Naive thymus-derived CD4-positive, alpha-beta T cell (primary cell): ENCODE results near the gene GSK3B. TPM values are rescaled to one million over a fixed set of nuclear protein-coding genes. Genes with fewer than 3 reads are reported as not detected.

ENCODE experiments used
- ATAC-seq: fragments of 150-1000 bp; cut with Tn5 transposase; 2 replicates; pipeline ENCODE4 v1.10.0; 2021; ENCODE audit warnings: mild to moderate bottlenecking, moderate library complexity
- CTCF ChIA-PET: fragments of 350-600 bp; sonication (Branson Sonifier 250); formaldehyde crosslinking; loops from one replicate; lab custom pipeline; 2021; ENCODE audit warnings: antibody characterized with exemption; lab: Charles Lee
- POLR2A ChIA-PET: fragments of 350-600 bp; sonication (Branson Sonifier 250); formaldehyde crosslinking; loops from one replicate; lab custom pipeline; 2021; ENCODE audit warnings: antibody characterized with exemption, inconsistent platforms; lab: Charles Lee
- DNase-seq, 9 donors: peaks; one replicate each; pipeline versions ENCODE4 v3.0.0 to v3.0.0-alpha.2; 2020 to 2022; ENCODE audit warnings: mixed read lengths in 1 of 9
- H3K27ac ChIP-seq: one replicate; pipeline ENCODE4 v1.7.0; 2013; ENCODE audit warnings: mild to moderate bottlenecking, low read depth, low read length, moderate library complexity
- H3K27me3 ChIP-seq, 2 donors: one replicate each; pipeline ENCODE4 v1.7.0; 2013; ENCODE audit warnings: low read length in 2 of 2, mild to moderate bottlenecking in 2 of 2, moderate library complexity in 2 of 2; ENCODE audit not compliant: control insufficient read depth in 2 of 2, insufficient read depth in 2 of 2
- H3K36me3 ChIP-seq, 3 experiments: 1 replicate in 2 of 3; 2 replicates in 1 of 3; pipeline ENCODE4 v1.7.0; 2013; ENCODE audit warnings: low read length in 3 of 3, mild to moderate bottlenecking in 3 of 3, moderate library complexity in 1 of 3; ENCODE audit not compliant: insufficient read depth in 3 of 3, control insufficient read depth in 2 of 3
- H3K4me1 ChIP-seq, 2 donors: one replicate each; pipeline ENCODE4 v1.7.0; 2013; ENCODE audit warnings: low read length in 2 of 2, mild to moderate bottlenecking in 2 of 2, moderate library complexity in 1 of 2; ENCODE audit not compliant: control insufficient read depth in 2 of 2, insufficient read depth in 2 of 2
- H3K4me3 ChIP-seq: 2 replicates; pipeline ENCODE4 v1.7.0; 2013; ENCODE audit warnings: mild to moderate bottlenecking, low read length
- H3K9me3 ChIP-seq, 3 experiments: 1 replicate in 2 of 3; 2 replicates in 1 of 3; pipeline ENCODE4 v1.7.0; 2013; ENCODE audit warnings: low read length in 3 of 3; ENCODE audit not compliant: control insufficient read depth in 2 of 3
- H3K27ac Mint-ChIP-seq, 9 donors: one replicate each; pipeline ENCODE4 v1.8.0; 2020 to 2022; ENCODE audit warnings: mixed read lengths in 9 of 9, mild to moderate bottlenecking in 8 of 9, moderate library complexity in 5 of 9, inconsistent platforms in 2 of 9
- H3K27me3 Mint-ChIP-seq, 5 donors: one replicate each; pipeline ENCODE4 v1.8.0; 2021 to 2022; ENCODE audit warnings: mixed read lengths in 5 of 5, mild to moderate bottlenecking in 1 of 5
- H3K36me3 Mint-ChIP-seq, 5 donors: one replicate each; pipeline ENCODE4 v1.8.0; 2020 to 2022; ENCODE audit warnings: mixed read lengths in 5 of 5, mild to moderate bottlenecking in 3 of 5, inconsistent platforms in 1 of 5
- H3K4me1 Mint-ChIP-seq, 7 donors: one replicate each; pipeline ENCODE4 v1.8.0; 2020 to 2022; ENCODE audit warnings: mixed read lengths in 7 of 7, mild to moderate bottlenecking in 3 of 7, inconsistent platforms in 1 of 7
- H3K4me3 Mint-ChIP-seq, 10 donors: one replicate each; pipeline ENCODE4 v1.8.0; 2020 to 2022; ENCODE audit warnings: mild to moderate bottlenecking in 10 of 10, mixed read lengths in 10 of 10, moderate library complexity in 6 of 10, inconsistent platforms in 2 of 10
- H3K9me3 Mint-ChIP-seq, 11 donors: one replicate each; pipeline ENCODE4 v1.8.0; 2020 to 2022; ENCODE audit warnings: mixed read lengths in 11 of 11, mild to moderate bottlenecking in 4 of 11, inconsistent platforms in 1 of 11, moderate library complexity in 1 of 11
- intact Hi-C, 2 donors: fragments of 100-400 bp; cut with micrococcal nuclease; formaldehyde crosslinking; loops; one replicate each; pipeline ENCODE4 v1.15.1; 2023
- polyA plus RNA-seq, 2 donors: library from polyadenylated mRNA; unstranded; fragments of 300-500 nt; fragmentation: Illumina TruSeq; gene quantifications; one replicate each; pipeline ENCODE4 v1.2.3, GENCODE V29; 2021
- total RNA-seq, 6 experiments: library from RNA in 5 of 6; stranded (reverse) in 5 of 6; gene quantifications; 1 replicate in 5 of 6; 2 replicates in 1 of 6; pipeline ENCODE4 v1.2.3 and lab custom pipeline; 2021 to 2026

Gene GSK3B
- total and polyA plus RNA-seq, 7 experiments from 2014 or later: 13.4 to 42.9 (median 36.0) TPM

DNA sequence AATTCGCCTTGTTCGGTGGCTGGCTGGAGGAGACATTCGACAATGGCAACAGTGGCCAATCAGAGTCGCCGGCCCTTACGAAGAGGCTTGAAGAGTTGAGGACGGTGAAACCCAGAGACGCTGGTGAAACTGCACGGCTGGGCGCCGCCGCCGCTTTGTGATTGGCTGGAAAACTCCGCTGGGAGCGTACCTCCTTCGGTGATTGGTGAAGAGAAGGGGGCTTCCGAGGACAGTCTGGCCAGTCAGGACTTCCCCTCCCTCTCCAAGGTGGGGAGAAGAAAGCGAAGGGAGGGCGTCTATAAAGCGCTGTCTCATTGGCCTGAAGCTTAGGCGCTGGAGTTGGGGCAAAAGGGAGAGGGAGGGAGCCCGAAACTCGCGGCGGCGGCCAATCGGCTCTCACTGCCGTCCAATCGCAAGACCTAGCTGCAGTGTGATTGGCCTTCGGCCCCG, 554 bp upstream of the GSK3B start:
- Histone ChIP-seq H3K27ac (peak overlapping the region; percentile 92), H3K9me3 (no peaks in the 10 kb centered on the region), H3K4me1 (peaks cover 11 to 30% of the 10 kb centered on the region in 2 donors), H3K4me3 (peak overlapping the region; percentile 69), H3K36me3 (peaks cover 0 to 11% (median 0%) of the 10 kb centered on the region in 3 experiments), H3K27me3 (no peaks in the 10 kb centered on the region)
- Mint-ChIP-seq H3K27me3 (peaks cover 0 to 5% (median 0%) of the 10 kb centered on the region in 5 donors), H3K9me3 (no peaks in the 10 kb centered on the region), H3K4me1 (peaks cover 14 to 32% (median 27%) of the 10 kb centered on the region in 7 donors), H3K36me3 (peaks cover 0 to 17% (median 10%) of the 10 kb centered on the region in 5 donors), H3K27ac (peak overlapping the region in 1 of 9 donors; percentile 99), H3K4me3 (no peak overlapping the region)
- ChIA-PET POLR2A (interaction anchor here (0.5 to 4.2 kb wide), 20 partner anchors 10 to 1527 kb away, joined by 3 to 29 read pairs (median 4); partner anchors contain the start of genes LRRC58, NDUFB4, POGLUT1 and TIMMDC1), CTCF (interaction anchor here (0.6 to 1.5 kb wide), 4 partner anchors 53 to 203 kb away, joined by 3 read pairs; no protein-coding TSS in a partner anchor)
- DNase-seq (peak in 5 of 9 donors; percentile 84 to 100 (median 99)), ATAC-seq (peak; percentile 78)
- intact Hi-C loops: loop anchor here (1.0 to 10.0 kb wide), 31 partner anchors 42 to 1652 kb away; partner anchors contain the start of genes ARHGAP31 (in 2 of the 2), COX17 (in 2 of the 2), GTF2E1 (in 2 of the 2) and LRRC58 (in 2 of the 2)

DNA sequence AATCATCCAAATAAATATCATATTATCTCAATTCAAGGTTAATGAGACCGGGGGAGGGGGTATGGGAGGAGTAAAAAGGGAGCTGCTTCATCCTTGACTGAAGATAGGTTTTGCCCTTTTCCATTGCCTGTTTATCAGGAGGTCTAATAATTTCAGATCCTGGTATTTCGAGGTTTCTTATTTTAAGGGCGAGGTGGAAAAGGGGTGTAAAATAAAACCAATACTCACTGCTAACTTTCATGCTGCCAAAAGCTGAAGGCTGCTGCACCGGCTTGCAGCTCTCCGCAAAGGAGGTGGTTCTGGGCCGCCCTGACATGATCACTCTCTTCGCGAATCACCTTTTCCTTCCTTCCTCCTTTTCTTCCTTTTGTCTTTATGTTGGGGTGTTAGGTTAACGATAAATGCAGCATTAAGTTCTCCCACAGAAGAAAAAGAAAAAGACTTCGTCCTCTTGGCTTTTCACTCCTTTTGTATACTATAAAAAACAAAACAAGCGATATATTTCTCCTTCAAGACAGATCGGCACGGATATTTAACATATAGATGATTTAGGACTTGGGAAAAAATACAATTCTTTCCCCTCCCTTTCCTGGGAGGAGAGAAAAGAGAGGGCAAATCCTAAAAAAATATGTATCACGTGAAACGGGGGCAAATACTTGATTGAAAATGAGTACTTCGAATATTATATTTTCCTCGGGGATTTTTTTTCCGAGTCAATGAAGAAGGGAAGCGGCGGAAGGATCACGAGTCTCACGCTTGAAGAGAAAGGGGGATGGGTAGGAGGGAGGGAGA, 932 bp downstream of the GSK3B start:
- intact Hi-C loops: loop anchor here (1.0 to 10.0 kb wide), 9 partner anchors 41 to 1654 kb away; partner anchors contain the start of genes GOLGB1 (in 1 of the 2) and HCLS1 (in 1 of the 2)
- H3K4me1 ChIP-seq: peaks cover 23 to 36% of the 10 kb centered on the region in 2 donors
- POLR2A ChIA-PET: interaction anchor here (1.1 to 4.2 kb wide), 11 partner anchors 8 to 283 kb away, joined by 3 to 29 read pairs (median 6); partner anchors contain the start of gene LRRC58

DNA sequence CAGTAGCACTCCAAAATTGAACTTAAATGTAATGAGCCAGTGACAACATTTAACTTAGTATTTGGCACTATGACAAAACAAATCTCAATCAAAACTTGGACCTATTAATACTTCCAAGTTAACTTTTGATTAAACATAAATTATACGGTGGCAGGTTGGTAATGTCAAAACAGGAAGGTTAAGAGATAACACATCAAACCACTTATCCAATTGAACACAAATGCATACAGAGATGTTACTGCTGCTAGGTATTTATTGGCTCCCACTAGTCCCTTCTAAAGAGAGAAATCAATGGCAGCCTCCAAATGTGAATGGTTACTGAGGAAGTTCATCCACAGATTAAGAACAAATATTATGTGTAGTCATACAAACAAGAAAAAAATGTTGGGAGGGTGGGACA, 1.8 kb downstream of the GSK3B start:
- peaks cover 22 to 38% (median 30%) of the 10 kb centered on the region in 7 donors for H3K4me1 Mint-ChIP-seq
- ChIA-PET CTCF (interaction anchor here (0.8 kb wide), 1 partner anchor 9 kb away, joined by 3 read pairs; no protein-coding TSS in a partner anchor), POLR2A (interaction anchor here (1.5 to 2.9 kb wide), 2 partner anchors 7 to 10 kb away, joined by 9 to 12 read pairs; no protein-coding TSS in a partner anchor)
- H3K27me3 Mint-ChIP-seq: peaks cover 0 to 5% (median 0%) of the 10 kb centered on the region in 5 donors
- peaks cover 0 to 11% (median 0%) of the 10 kb centered on the region in 3 experiments for H3K36me3 ChIP-seq
- H3K27ac Mint-ChIP-seq: no peak overlapping the region
- DNase-seq: no peak
- no peaks in the 10 kb centered on the region for H3K9me3 Mint-ChIP-seq
- H3K27me3 ChIP-seq: no peaks in the 10 kb centered on the region
- intact Hi-C loops: loop anchor here (5.0 to 10.0 kb wide), 8 partner anchors 40 to 1655 kb away; partner anchors contain the start of genes GOLGB1 (in 1 of the 2) and HCLS1 (in 1 of the 2)
- H3K27ac ChIP-seq: peak overlapping the region; percentile 92
- H3K36me3 Mint-ChIP-seq: peaks cover 4 to 12% (median 5%) of the 10 kb centered on the region in 5 donors
- no peak for ATAC-seq
- no peak overlapping the region for H3K4me3 Mint-ChIP-seq
- peak overlapping the region; percentile 90 for H3K4me3 ChIP-seq
- H3K9me3 ChIP-seq: no peaks in the 10 kb centered on the region
- peaks cover 24 to 36% of the 10 kb centered on the region in 2 donors for H3K4me1 ChIP-seq

More for the DNA sequence above, 932 bp downstream of the GSK3B start:
- H3K4me3 ChIP-seq: peak overlapping the region; percentile 90
- H3K4me3 Mint-ChIP-seq: no peak overlapping the region
- peaks cover 0 to 11% (median 0%) of the 10 kb centered on the region in 3 experiments for H3K36me3 ChIP-seq
- peaks cover 0 to 5% (median 0%) of the 10 kb centered on the region in 5 donors for H3K27me3 Mint-ChIP-seq
- H3K27ac Mint-ChIP-seq: no peak overlapping the region
- H3K4me1 Mint-ChIP-seq: peaks cover 19 to 34% (median 30%) of the 10 kb centered on the region in 7 donors
- ATAC-seq (no peak), DNase-seq (peak in 5 of 9 donors; percentile 20 to 25 (median 24))
- H3K36me3 Mint-ChIP-seq: peaks cover 4 to 12% (median 5%) of the 10 kb centered on the region in 5 donors
- H3K9me3 ChIP-seq: no peaks in the 10 kb centered on the region
- H3K9me3 Mint-ChIP-seq: no peaks in the 10 kb centered on the region
- no peaks in the 10 kb centered on the region for H3K27me3 ChIP-seq
- peak overlapping the region; percentile 92 for H3K27ac ChIP-seq
- CTCF ChIA-PET: interaction anchor here (0.8 kb wide), 1 partner anchor 10 kb away, joined by 3 read pairs; no protein-coding TSS in a partner anchor

DNA sequence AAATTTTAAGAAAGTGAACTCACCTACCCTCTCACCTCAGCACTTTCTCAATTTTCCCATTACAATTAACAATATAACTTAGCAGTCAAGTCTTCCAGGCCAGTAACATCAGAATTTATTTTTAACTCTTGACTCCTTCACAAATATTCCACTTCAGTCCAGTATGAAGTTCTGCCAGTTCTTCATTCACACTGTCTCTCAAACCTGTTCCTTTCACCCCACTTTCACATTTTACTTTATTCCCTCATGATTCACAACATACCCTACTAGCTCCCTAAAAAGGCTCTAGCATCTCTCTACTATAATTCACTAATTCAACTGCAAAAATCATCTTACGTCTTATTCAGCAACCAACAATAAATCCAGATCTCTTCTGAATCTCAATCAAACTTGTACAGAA, 3.8 kb downstream of the GSK3B start:
- H3K4me3 Mint-ChIP-seq: no peak overlapping the region
- intact Hi-C loops: loop anchor here (2.0 to 10.0 kb wide), 9 partner anchors 14 to 1657 kb away; partner anchors contain the start of genes GOLGB1 (in 1 of the 2) and HCLS1 (in 1 of the 2)
- Histone ChIP-seq H3K9me3 (no peaks in the 10 kb centered on the region), H3K27ac (no peak overlapping the region), H3K4me1 (peaks cover 13 to 35% of the 10 kb centered on the region in 2 donors), H3K4me3 (peak overlapping the region; percentile 90), H3K36me3 (peaks cover 0 to 9% (median 0%) of the 10 kb centered on the region in 3 experiments), H3K27me3 (no peaks in the 10 kb centered on the region)
- H3K9me3 Mint-ChIP-seq: no peaks in the 10 kb centered on the region
- H3K27ac Mint-ChIP-seq: no peak overlapping the region
- peaks cover 22 to 33% (median 26%) of the 10 kb centered on the region in 7 donors for H3K4me1 Mint-ChIP-seq
- peaks cover 0 to 5% (median 0%) of the 10 kb centered on the region in 5 donors for H3K27me3 Mint-ChIP-seq
- ChIA-PET POLR2A (no interaction called here), CTCF (no interaction called here)
- ATAC-seq: no peak
- peaks cover 4 to 11% (median 5%) of the 10 kb centered on the region in 5 donors for H3K36me3 Mint-ChIP-seq
- DNase-seq: no peak

DNA sequence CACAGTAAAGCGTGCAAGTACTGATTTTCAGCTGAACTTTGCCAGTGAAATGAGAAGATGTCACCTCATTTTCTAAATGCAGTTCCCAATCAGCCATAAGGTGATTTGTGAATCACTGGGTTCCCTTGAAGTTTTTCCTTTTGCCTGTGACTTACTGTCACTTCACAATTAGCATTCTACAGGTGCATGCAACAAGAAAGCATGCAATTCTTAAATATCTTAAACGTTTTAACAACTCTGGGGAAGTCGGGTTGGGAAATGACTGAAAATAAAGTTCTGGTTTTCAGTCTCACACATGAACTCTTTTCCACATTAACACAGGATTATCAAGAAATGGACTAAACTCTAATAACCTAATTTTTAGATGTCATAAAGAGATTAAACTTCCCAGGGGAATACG, 5.2 kb downstream of the GSK3B start:
- Histone ChIP-seq H3K27ac (no peak overlapping the region), H3K36me3 (peaks cover 0 to 4% (median 0%) of the 10 kb centered on the region in 3 experiments), H3K4me3 (no peak overlapping the region), H3K4me1 (peaks cover 13 to 35% of the 10 kb centered on the region in 2 donors), H3K27me3 (no peaks in the 10 kb centered on the region), H3K9me3 (no peaks in the 10 kb centered on the region)
- intact Hi-C loops: no loop called here
- ChIA-PET CTCF (no interaction called here), POLR2A (no interaction called here)
- DNase-seq (no peak), ATAC-seq (no peak)
- H3K4me3 Mint-ChIP-seq: peak overlapping the region; percentile 2 to 65 (median 42)
- no peaks in the 10 kb centered on the region for H3K27me3 Mint-ChIP-seq
- peaks cover 21 to 41% (median 33%) of the 10 kb centered on the region in 7 donors for H3K4me1 Mint-ChIP-seq
- peak overlapping the region in 3 of 9 donors; percentile 2 to 19 (median 18) for H3K27ac Mint-ChIP-seq
- no peaks in the 10 kb centered on the region for H3K9me3 Mint-ChIP-seq
- peaks cover 4 to 11% (median 8%) of the 10 kb centered on the region in 5 donors for H3K36me3 Mint-ChIP-seq

DNA sequence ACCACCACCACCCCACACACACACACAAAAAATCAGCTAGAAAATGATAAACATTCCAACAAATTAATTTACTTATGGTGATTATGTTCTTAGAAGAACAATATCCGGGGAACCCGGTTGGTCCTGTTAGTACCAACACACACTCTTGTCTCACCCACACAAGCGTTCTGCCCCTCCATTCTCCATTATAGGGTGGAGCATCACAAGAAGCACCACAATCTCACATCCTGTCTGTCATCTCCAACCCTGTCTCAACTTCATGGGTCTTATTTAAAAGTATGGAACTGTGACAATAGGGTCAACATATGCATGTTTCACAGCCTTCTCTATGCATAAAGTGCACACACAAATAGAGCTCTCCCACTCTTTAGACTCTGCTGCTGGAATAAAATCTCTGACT, 5.6 kb downstream of the GSK3B start:
- no peak for DNase-seq
- Histone ChIP-seq H3K4me3 (no peak overlapping the region), H3K4me1 (peaks cover 13 to 35% of the 10 kb centered on the region in 2 donors), H3K36me3 (no peaks in the 10 kb centered on the region), H3K9me3 (no peaks in the 10 kb centered on the region), H3K27me3 (no peaks in the 10 kb centered on the region), H3K27ac (no peak overlapping the region)
- peaks cover 24 to 45% (median 37%) of the 10 kb centered on the region in 7 donors for H3K4me1 Mint-ChIP-seq
- ChIA-PET CTCF (no interaction called here), POLR2A (no interaction called here)
- intact Hi-C loops: no loop called here
- peak; percentile 44 for ATAC-seq
- H3K4me3 Mint-ChIP-seq: peak overlapping the region; percentile 2 to 65 (median 42)
- no peaks in the 10 kb centered on the region for H3K27me3 Mint-ChIP-seq
- no peaks in the 10 kb centered on the region for H3K9me3 Mint-ChIP-seq
- H3K36me3 Mint-ChIP-seq: peaks cover 4 to 11% (median 8%) of the 10 kb centered on the region in 5 donors
- peak overlapping the region in 3 of 9 donors; percentile 2 to 19 (median 18) for H3K27ac Mint-ChIP-seq
